Neural cell (in vitro differentiated cells): ENCODE results near the gene PCSK9. TPM values are rescaled to one million over a fixed set of nuclear protein-coding genes. Genes with fewer than 3 reads are reported as not detected.

Source experiments
- H2AFZ ChIP-seq: fragments of 200-600, 300-800 bp; sonication (generic), shearing (Covaris generic); 2 replicates; pipeline ENCODE4 v1.6.0; 2014; ENCODE audit warnings: low read depth, mild to moderate bottlenecking, antibody characterized with exemption, low read length, moderate library complexity
- H3F3A ChIP-seq: fragments of 200-600 bp; shearing (Covaris generic); 2 replicates; pipeline ENCODE4 v1.6.1; 2016; ENCODE audit warnings: mild to moderate bottlenecking, moderate library complexity, mixed read lengths, antibody characterized with exemption, low read length; ENCODE audit not compliant: insufficient read depth, poor library complexity, severe bottlenecking
- H3K27ac ChIP-seq: fragments of 200-600, 300-800 bp; sonication (generic), shearing (Covaris generic); 2 replicates; pipeline ENCODE4 v1.5.1; 2014; ENCODE audit warnings: mild to moderate bottlenecking, low read length, moderate library complexity
- H3K27me3 ChIP-seq: fragments of 300-800, 200-600 bp; sonication (generic), shearing (Covaris generic); 2 replicates; pipeline ENCODE4 v1.6.0; 2014; ENCODE audit warnings: mild to moderate bottlenecking, low read depth, low read length, moderate library complexity; ENCODE audit not compliant: insufficient read depth
- H3K36me3 ChIP-seq: fragments of 300-800, 200-600 bp; sonication (generic), shearing (Covaris generic); 2 replicates; pipeline ENCODE4 v1.5.1; 2014; ENCODE audit warnings: mild to moderate bottlenecking, antibody characterized with exemption, low read length, moderate library complexity; ENCODE audit not compliant: insufficient read depth
- H3K4me2 ChIP-seq: fragments of 300-800, 200-600 bp; sonication (generic), shearing (Covaris generic); 2 replicates; pipeline ENCODE4 v1.6.0; 2014; ENCODE audit warnings: mild to moderate bottlenecking, low read length
- H3K4me3 ChIP-seq: fragments of 300-800, 200-600 bp; sonication (generic), shearing (Covaris generic); 2 replicates; pipeline ENCODE4 v1.5.1; 2014; ENCODE audit warnings: mild to moderate bottlenecking, low read length, moderate library complexity
- H3K79me2 ChIP-seq: fragments of 200-600 bp; shearing (Covaris generic); replicated peaks from 2 replicates; pipeline ENCODE4 v1.6.0; 2014; ENCODE audit warnings: mild to moderate bottlenecking, low read length, moderate library complexity; ENCODE audit not compliant: insufficient read depth
- H3K9ac ChIP-seq: fragments of 300-800, 200-600 bp; sonication (generic), shearing (Covaris generic); 2 replicates; pipeline ENCODE4 v1.6.1; 2016; ENCODE audit warnings: mild to moderate bottlenecking, low read length, mixed read lengths
- H3K9me2 ChIP-seq: fragments of 200-600 bp; shearing (Covaris generic); 2 replicates; pipeline ENCODE4 v1.6.1; 2016; ENCODE audit warnings: mild to moderate bottlenecking, low read length, mixed read lengths; ENCODE audit not compliant: insufficient read depth
- H3K9me3 ChIP-seq: fragments of 200-600, 300-800 bp; sonication (generic), shearing (Covaris generic); 2 replicates; pipeline ENCODE4 v1.6.1; 2016; ENCODE audit warnings: mild to moderate bottlenecking, mixed run types, low read length, moderate library complexity, mixed read lengths
- H4K20me1 ChIP-seq: fragments of 200-600 bp; shearing (Covaris generic); 2 replicates; pipeline ENCODE4 v1.6.1; 2016; ENCODE audit warnings: mild to moderate bottlenecking, mixed run types; ENCODE audit not compliant: insufficient read depth
- EP300 ChIP-seq: fragments of 450-650 bp; conservative IDR thresholded peaks from 2 replicates; pipeline ENCODE4 v1.6.1; 2014; ENCODE audit warnings: antibody characterized with exemption, mild to moderate bottlenecking, moderate library complexity; ENCODE audit not compliant: poor library complexity, severe bottlenecking
- EZH2 ChIP-seq: fragments of 200-600, 300-800 bp; shearing (Covaris generic), sonication (generic); IDR thresholded peaks from 2 replicates; pipeline ENCODE4 v1.6.1; 2014; ENCODE audit warnings: antibody characterized with exemption, low read length, borderline replicate concordance, mild to moderate bottlenecking; ENCODE audit not compliant: insufficient read depth, poor library complexity, severe bottlenecking
- MXI1 ChIP-seq: fragments of 450-650 bp; conservative IDR thresholded peaks from 2 replicates; pipeline ENCODE4 v1.6.1; 2014; ENCODE audit warnings: antibody characterized with exemption, mild to moderate bottlenecking; ENCODE audit not compliant: poor library complexity, severe bottlenecking
- POLR2AphosphoS5 ChIP-seq: IDR thresholded peaks from 2 replicates; pipeline ENCODE4 v1.6.1; 2012
- RAD21 ChIP-seq: fragments of 450-650 bp; conservative IDR thresholded peaks from 2 replicates; pipeline ENCODE4 v1.6.1; 2014; ENCODE audit warnings: antibody characterized with exemption, mild to moderate bottlenecking, moderate library complexity
- SMC3 ChIP-seq: fragments of 450-650 bp; conservative IDR thresholded peaks from 2 replicates; pipeline ENCODE4 v1.6.1; 2014; ENCODE audit warnings: antibody characterized with exemption, mild to moderate bottlenecking, moderate library complexity; ENCODE audit not compliant: poor library complexity
- TAF1 ChIP-seq: IDR thresholded peaks from 2 replicates; pipeline ENCODE4 v1.6.1; 2012; ENCODE audit warnings: low read depth
- polyA plus RNA-seq: library from polyadenylated mRNA; depleted of rRNA; stranded (reverse); fragments of >200 nt; gene quantifications from 2 replicates; pipeline ENCODE4 v1.2.3, GENCODE V29; 2014
- TF ChIP-seq, protein P1 (sequence below): IDR thresholded peaks from 2 replicates; pipeline ENCODE4 v1.6.1; 2012; ENCODE audit warnings: borderline replicate concordance
- TF ChIP-seq, protein P2 (sequence below): fragments of 450-650 bp; IDR thresholded peaks from 2 replicates; pipeline ENCODE4 v1.5.1; 2014; ENCODE audit warnings: antibody characterized with exemption, mild to moderate bottlenecking, moderate library complexity; ENCODE audit not compliant: poor library complexity, severe bottlenecking

PCSK9 gene
- polyA plus RNA-seq, 1 donor from 2014 or later, result not detected

DNA sequence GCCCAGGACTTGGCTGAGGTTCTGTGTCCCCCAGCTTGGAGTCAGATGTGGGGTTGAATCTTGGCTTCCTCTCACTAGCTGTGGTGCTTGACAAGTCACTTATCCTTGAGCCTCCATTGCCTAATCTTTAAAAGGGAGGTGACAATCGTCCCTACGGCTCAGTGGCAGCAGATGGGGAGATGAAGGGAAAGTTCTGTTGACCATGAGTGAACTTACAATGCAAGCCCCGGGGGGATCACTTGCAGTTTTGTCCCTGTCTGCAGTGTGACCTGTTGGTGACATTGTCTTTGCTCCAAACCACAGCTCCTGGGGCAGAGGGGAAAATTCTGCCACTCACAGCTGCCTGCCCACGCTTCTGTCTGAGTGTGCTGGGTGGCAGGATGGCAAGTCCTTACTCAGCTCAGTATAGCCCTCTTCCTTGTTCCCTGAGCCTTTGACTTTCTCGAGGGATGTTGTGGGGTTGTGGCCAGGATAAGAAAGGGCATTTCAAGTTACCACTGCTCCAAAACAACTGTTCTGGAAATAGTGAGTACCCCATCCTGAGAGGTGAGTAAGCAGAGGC, 1.7 kb downstream of the PCSK9 start:
- H3K9me3 ChIP-seq, result no peaks in the 10 kb centered on the region
- no peaks in the 10 kb centered on the region for H3K9me2 ChIP-seq
- no peaks in the 10 kb centered on the region for H3K36me3 ChIP-seq
- no peak for TF ChIP-seq POLR2AphosphoS5
- no peak for TF ChIP-seq MXI1
- TF ChIP-seq RAD21, result no peak
- H3F3A ChIP-seq, result no peaks in the 10 kb centered on the region
- no peak overlapping the region for H3K4me2 ChIP-seq
- no peak overlapping the region for H2AFZ ChIP-seq
- no peak overlapping the region for H3K27ac ChIP-seq
- peaks cover 49% of the 10 kb centered on the region for H3K27me3 ChIP-seq
- no peak overlapping the region for H3K4me3 ChIP-seq
- H4K20me1 ChIP-seq, result no peaks in the 10 kb centered on the region
- no peaks in the 10 kb centered on the region for H3K79me2 ChIP-seq
- no peak overlapping the region for H3K9ac ChIP-seq

DNA sequence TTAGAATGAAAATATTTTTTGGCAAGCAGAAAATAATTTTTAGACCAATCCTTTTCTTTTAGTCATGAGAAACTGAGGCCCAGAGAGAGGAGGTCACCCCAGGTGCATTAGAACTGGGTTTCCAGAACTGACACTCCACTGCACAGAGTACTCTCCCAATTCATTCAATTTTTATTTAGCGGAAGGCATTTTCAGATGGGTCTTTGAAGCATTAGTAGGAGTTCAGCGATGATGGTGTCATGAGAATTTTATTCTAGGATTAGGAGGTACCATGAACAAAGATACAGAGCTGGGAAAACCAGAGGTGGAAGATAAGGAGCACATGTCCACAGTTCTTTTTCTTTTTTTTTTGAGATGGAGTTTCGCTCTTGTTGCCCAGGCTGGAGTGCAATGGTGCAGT, 2.3 kb downstream of the PCSK9 start:
- H2AFZ ChIP-seq, result no peak overlapping the region
- H3K27me3 ChIP-seq, result peaks cover 49% of the 10 kb centered on the region
- no peaks in the 10 kb centered on the region for H3K9me2 ChIP-seq
- H3K9me3 ChIP-seq, result no peaks in the 10 kb centered on the region
- H3K36me3 ChIP-seq, result no peaks in the 10 kb centered on the region
- no peak for TF ChIP-seq TAF1
- TF ChIP-seq, protein P1, sequence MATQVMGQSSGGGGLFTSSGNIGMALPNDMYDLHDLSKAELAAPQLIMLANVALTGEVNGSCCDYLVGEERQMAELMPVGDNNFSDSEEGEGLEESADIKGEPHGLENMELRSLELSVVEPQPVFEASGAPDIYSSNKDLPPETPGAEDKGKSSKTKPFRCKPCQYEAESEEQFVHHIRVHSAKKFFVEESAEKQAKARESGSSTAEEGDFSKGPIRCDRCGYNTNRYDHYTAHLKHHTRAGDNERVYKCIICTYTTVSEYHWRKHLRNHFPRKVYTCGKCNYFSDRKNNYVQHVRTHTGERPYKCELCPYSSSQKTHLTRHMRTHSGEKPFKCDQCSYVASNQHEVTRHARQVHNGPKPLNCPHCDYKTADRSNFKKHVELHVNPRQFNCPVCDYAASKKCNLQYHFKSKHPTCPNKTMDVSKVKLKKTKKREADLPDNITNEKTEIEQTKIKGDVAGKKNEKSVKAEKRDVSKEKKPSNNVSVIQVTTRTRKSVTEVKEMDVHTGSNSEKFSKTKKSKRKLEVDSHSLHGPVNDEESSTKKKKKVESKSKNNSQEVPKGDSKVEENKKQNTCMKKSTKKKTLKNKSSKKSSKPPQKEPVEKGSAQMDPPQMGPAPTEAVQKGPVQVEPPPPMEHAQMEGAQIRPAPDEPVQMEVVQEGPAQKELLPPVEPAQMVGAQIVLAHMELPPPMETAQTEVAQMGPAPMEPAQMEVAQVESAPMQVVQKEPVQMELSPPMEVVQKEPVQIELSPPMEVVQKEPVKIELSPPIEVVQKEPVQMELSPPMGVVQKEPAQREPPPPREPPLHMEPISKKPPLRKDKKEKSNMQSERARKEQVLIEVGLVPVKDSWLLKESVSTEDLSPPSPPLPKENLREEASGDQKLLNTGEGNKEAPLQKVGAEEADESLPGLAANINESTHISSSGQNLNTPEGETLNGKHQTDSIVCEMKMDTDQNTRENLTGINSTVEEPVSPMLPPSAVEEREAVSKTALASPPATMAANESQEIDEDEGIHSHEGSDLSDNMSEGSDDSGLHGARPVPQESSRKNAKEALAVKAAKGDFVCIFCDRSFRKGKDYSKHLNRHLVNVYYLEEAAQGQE, result no peak
- no peak for TF ChIP-seq RAD21
- TF ChIP-seq POLR2AphosphoS5, result no peak
- no peak for TF ChIP-seq EP300
- no peak for TF ChIP-seq MXI1
- TF ChIP-seq EZH2, result no peak
- TF ChIP-seq SMC3, result no peak
- TF ChIP-seq, protein P2, sequence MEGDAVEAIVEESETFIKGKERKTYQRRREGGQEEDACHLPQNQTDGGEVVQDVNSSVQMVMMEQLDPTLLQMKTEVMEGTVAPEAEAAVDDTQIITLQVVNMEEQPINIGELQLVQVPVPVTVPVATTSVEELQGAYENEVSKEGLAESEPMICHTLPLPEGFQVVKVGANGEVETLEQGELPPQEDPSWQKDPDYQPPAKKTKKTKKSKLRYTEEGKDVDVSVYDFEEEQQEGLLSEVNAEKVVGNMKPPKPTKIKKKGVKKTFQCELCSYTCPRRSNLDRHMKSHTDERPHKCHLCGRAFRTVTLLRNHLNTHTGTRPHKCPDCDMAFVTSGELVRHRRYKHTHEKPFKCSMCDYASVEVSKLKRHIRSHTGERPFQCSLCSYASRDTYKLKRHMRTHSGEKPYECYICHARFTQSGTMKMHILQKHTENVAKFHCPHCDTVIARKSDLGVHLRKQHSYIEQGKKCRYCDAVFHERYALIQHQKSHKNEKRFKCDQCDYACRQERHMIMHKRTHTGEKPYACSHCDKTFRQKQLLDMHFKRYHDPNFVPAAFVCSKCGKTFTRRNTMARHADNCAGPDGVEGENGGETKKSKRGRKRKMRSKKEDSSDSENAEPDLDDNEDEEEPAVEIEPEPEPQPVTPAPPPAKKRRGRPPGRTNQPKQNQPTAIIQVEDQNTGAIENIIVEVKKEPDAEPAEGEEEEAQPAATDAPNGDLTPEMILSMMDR, result no peak
- no peak overlapping the region for H3K4me2 ChIP-seq
- H4K20me1 ChIP-seq, result no peaks in the 10 kb centered on the region
- H3K27ac ChIP-seq, result no peak overlapping the region
- H3K4me3 ChIP-seq, result no peak overlapping the region
- no peaks in the 10 kb centered on the region for H3F3A ChIP-seq
- no peaks in the 10 kb centered on the region for H3K79me2 ChIP-seq
- H3K9ac ChIP-seq, result no peak overlapping the region

DNA sequence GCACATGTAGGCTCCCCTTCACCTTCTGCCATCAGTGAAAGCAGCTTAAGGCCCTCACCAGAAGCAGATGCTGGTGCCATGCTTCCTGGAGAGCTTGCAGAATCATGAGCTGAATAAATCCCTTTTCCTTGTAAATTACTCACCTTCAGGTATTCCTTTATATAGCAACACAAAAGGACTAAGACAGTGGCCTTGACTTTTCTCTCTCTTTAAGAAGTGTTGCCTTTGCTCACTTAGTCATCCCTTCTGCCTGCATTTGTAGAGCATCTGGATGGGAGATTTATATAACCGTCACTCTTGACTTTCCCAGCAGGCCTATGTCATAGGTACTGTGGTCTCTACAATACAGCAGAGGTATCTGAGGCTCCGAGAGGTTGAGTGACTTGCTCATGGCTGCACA, 3.7 kb downstream of the PCSK9 start:
- H3K9ac ChIP-seq, result no peak overlapping the region
- no peak overlapping the region for H3K4me2 ChIP-seq
- H3K4me3 ChIP-seq, result no peak overlapping the region
- no peaks in the 10 kb centered on the region for H3K79me2 ChIP-seq
- H3K36me3 ChIP-seq, result no peaks in the 10 kb centered on the region
- H2AFZ ChIP-seq, result no peak overlapping the region
- H3K27ac ChIP-seq, result no peak overlapping the region
- no peaks in the 10 kb centered on the region for H3K9me3 ChIP-seq
- H4K20me1 ChIP-seq, result no peaks in the 10 kb centered on the region
- no peaks in the 10 kb centered on the region for H3F3A ChIP-seq
- no peak for TF ChIP-seq SMC3
- TF ChIP-seq, protein P2, result no peak
- no peak for TF ChIP-seq MXI1
- no peak for TF ChIP-seq EZH2
- no peak for TF ChIP-seq TAF1
- no peak for TF ChIP-seq EP300
- no peak for TF ChIP-seq POLR2AphosphoS5
- TF ChIP-seq, protein P1, result no peak
- TF ChIP-seq RAD21, result no peak
- no peaks in the 10 kb centered on the region for H3K9me2 ChIP-seq
- peaks cover 39% of the 10 kb centered on the region for H3K27me3 ChIP-seq
